ENCODE results near the gene AVL9. TPM values are rescaled to one million over a fixed set of nuclear protein-coding genes. Genes with fewer than 3 reads are reported as not detected.

AVL9 gene
- total and polyA plus RNA-seq, 2 of the 4 experiments (the other 2 are of a cell fraction), result 13.1 to 21.7 TPM

- Histone ChIP-seq H3K14ac (replicated peaks; ENCODE audit: low read depth, low read length) (no peak overlapping the region), H2AFZ (replicated peaks; ENCODE audit: low read length, poor library complexity) (no peak overlapping the region), H2BK20ac (ENCODE audit: low read depth, low read length) (no peak overlapping the region), H3K27me3 (ENCODE audit: control insufficient read depth, insufficient read depth, low read length) (no peaks in the 10 kb centered on the region), H2BK15ac (ENCODE audit: low read depth, low read length) (no peak overlapping the region), H4K20me1 (ENCODE audit: insufficient read depth, low read length) (no peaks in the 10 kb centered on the region), H2AK5ac (ENCODE audit: low read depth, low read length) (no peak overlapping the region), H3K9me1 (ENCODE audit: insufficient read depth, low read length) (no peaks in the 10 kb centered on the region), H3K27ac (ENCODE audit: insufficient read depth, low read length) (no peak overlapping the region), H3K79me1 (ENCODE audit: low read depth in 1 of 2, low read length in 2 of 2) (no peaks in the 10 kb centered on the region), H3K4me2 (ENCODE audit: low read depth, low read length) (no peak overlapping the region), H3K4me3 (ENCODE audit: insufficient read depth, low read depth, low read length) (no peak overlapping the region), H4K8ac (ENCODE audit: low read depth in 2 of 2, low read length in 2 of 2) (no peak overlapping the region), H3K4ac (ENCODE audit: low read depth, low read length) (no peak overlapping the region), H3K18ac (ENCODE audit: low read depth, low read length) (no peak overlapping the region), H2BK120ac (ENCODE audit: low read depth, low read length) (no peak overlapping the region), H3K9me3 (ENCODE audit: control insufficient read depth, insufficient read depth, low read length) (no peaks in the 10 kb centered on the region), H3K56ac (ENCODE audit: extremely low read depth, insufficient read depth, low read length) (no peak overlapping the region), H2BK5ac (ENCODE audit: low read depth, low read length, poor library complexity, severe bottlenecking) (no peak overlapping the region), H4K91ac (ENCODE audit: insufficient read depth, low read depth, low read length) (no peak overlapping the region), H3K36me3 (ENCODE audit: control insufficient read depth, insufficient read depth, low read length) (no peaks in the 10 kb centered on the region), H2AK9ac (replicated peaks; ENCODE audit: low read depth, low read length, poor library complexity) (no peak overlapping the region), H4K5ac (ENCODE audit: low read depth, low read length) (no peak overlapping the region), H3K9ac (ENCODE audit: low read depth, low read length) (no peak overlapping the region), H3K23ac (ENCODE audit: low read depth, low read length) (0 out of 2 replicates have a peak overlapping the region, but pooled peaks have one; percentile 52), H3K4me1 (ENCODE audit: control insufficient read depth, insufficient read depth, low read length) (no peaks in the 10 kb centered on the region; the same call in 1 of the 2 replicates)
- POLR2A ChIA-PET (ENCODE audit: unreplicated experiment), result no interaction called here
- ATAC-seq (ENCODE audit: low read depth), result peak; percentile 88
- DNase-seq, result peak; percentile 74
- dilution Hi-C loops (cut with HindIII; ENCODE audit: low sequenced_read_pairs, unreplicated experiment), result no loop called here
- WGBS, 2 experiments (ENCODE audit: extremely low coverage in 2 of 2, insufficient read length in 1 of 2), result 100% methylated on average over 1 of the region's 1 CpG; no CpG with 5 or more reads in 1 of the 2 experiments
- no TSS peak for BruUV-seq (replicated peaks)
- in situ Hi-C loops (cut with MboI; ENCODE audit: low sequenced_read_pairs), result no loop called here
- CTCF ChIA-PET, result interaction anchor here (0.6 kb wide), 1 partner anchor 158 kb away, joined by 3 read pairs; no protein-coding TSS in a partner anchor
- TF ChIP-seq CTCF (conservative IDR thresholded peaks at IDR 0.05; ENCODE audit: low read depth, low read length) (no peak), BHLHE40 (IDR thresholded peaks at IDR 0.05; ENCODE audit: low read depth, low read length) (no peak), USF2 (IDR thresholded peaks at IDR 0.05; ENCODE audit: low read depth, low read length) (no peak), RCOR1 (IDR thresholded peaks at IDR 0.05; ENCODE audit: insufficient replicate concordance, low read length) (no peak), RAD21 (IDR thresholded peaks at IDR 0.05; ENCODE audit: low read length) (no peak), MAFK (IDR thresholded peaks at IDR 0.05; ENCODE audit: low read depth, low read length) (no peak), FOS (IDR thresholded peaks at IDR 0.05; ENCODE audit: low read depth, low read length) (0 out of 2 replicates have a peak, but pooled peaks have one; percentile 17), NFE2L2 (IDR thresholded peaks at IDR 0.05; ENCODE audit: low read depth, low read length) (no peak)
- intact Hi-C loops (cut with micrococcal nuclease), result no loop called here
These were observed 121.3 kb downstream of the AVL9 start for GRCh38 chr7:32616625-32617024.

Data from IMR-90 (cell line).